Muscle layer of duodenum (tissue), 2 donors: ENCODE data around the gene GMDS.

Experiments used
- H3K27ac ChIP-seq: one replicate; pipeline ENCODE4 v1.7.0; 2013; ENCODE audit warnings: mild to moderate bottlenecking, low read length
- H3K27me3 ChIP-seq: one replicate; pipeline ENCODE4 v1.7.0; 2013; ENCODE audit warnings: low read depth, mild to moderate bottlenecking, control low read depth, low read length
- H3K36me3 ChIP-seq, 2 donors: one replicate each; pipeline ENCODE4 v1.7.0; 2013; ENCODE audit warnings: low read length in 2 of 2, control low read depth in 1 of 2, mild to moderate bottlenecking in 1 of 2; ENCODE audit not compliant: insufficient read depth in 2 of 2, control insufficient read depth in 1 of 2
- H3K4me1 ChIP-seq, 2 donors: one replicate each; pipeline ENCODE4 v1.7.0; 2013; ENCODE audit warnings: low read length in 2 of 2, mild to moderate bottlenecking in 2 of 2, control low read depth in 1 of 2, moderate library complexity in 1 of 2; ENCODE audit not compliant: insufficient read depth in 2 of 2, control insufficient read depth in 1 of 2
- H3K4me3 ChIP-seq, 2 donors: one replicate each; pipeline ENCODE4 v1.7.0; 2013; ENCODE audit warnings: low read length in 2 of 2, low read depth in 1 of 2, mild to moderate bottlenecking in 1 of 2
- H3K9me3 ChIP-seq, 2 donors: one replicate each; pipeline ENCODE4 v1.7.0; 2013; ENCODE audit warnings: low read length in 2 of 2, control low read depth in 1 of 2, mild to moderate bottlenecking in 1 of 2; ENCODE audit not compliant: control insufficient read depth in 1 of 2
- donor health status: healthy.

GMDS gene

DNA sequence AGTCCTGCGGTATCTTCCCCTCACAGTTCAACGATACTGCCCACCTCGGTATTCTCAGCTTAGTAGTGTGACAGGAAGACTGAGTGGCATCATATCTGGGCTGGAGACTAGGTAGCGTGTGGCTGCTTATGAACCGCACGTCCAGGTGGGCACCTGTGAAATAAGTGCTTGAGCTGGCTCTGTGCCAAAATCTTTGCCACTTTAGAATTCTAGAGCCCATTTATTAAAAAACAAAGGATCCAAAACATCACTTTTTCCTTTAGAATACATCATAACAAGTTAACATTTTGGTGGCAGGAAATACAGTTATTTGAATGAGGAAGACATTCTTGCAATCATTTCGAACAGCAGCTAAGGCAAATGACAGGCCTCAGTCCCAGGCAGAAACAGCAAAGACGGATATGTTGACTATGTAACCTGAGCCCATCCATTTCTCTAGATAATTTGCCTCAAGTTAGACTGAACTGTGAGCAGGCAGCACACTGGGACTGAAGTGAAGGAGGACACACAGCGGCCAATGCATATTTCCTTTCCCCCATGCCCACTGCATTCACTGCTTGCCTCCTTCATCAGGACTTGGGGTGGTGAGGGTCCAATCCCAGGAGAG, 136.6 kb downstream of the GMDS start:
- Histone ChIP-seq H3K9me3 (no peaks in the 10 kb centered on the region), H3K36me3 (no peaks in the 10 kb centered on the region), H3K27ac (no peak overlapping the region), H3K4me1 (no peaks in the 10 kb centered on the region), H3K27me3 (no peaks in the 10 kb centered on the region), H3K4me3 (no peak overlapping the region)

DNA sequence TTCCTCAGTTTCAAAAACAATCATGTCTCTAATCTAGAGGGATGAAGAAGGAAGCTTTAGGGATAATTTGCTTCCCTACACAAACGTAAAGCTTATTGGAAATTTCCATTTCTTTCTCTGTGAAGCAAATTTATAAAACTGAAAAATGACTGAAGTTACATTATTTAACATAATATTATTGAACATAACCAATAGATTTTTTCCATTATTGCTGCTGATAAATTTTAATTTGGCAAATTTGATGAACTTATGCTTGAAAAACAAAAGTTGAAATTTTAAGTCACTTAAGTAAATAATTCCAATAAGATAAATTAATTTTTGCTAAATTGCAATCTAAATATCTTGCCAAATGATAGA, 140.9 kb downstream of the GMDS start:
- Histone ChIP-seq H3K27ac (no peak overlapping the region), H3K27me3 (no peaks in the 10 kb centered on the region), H3K4me1 (no peaks in the 10 kb centered on the region), H3K36me3 (no peaks in the 10 kb centered on the region), H3K4me3 (no peak overlapping the region), H3K9me3 (no peaks in the 10 kb centered on the region)

DNA sequence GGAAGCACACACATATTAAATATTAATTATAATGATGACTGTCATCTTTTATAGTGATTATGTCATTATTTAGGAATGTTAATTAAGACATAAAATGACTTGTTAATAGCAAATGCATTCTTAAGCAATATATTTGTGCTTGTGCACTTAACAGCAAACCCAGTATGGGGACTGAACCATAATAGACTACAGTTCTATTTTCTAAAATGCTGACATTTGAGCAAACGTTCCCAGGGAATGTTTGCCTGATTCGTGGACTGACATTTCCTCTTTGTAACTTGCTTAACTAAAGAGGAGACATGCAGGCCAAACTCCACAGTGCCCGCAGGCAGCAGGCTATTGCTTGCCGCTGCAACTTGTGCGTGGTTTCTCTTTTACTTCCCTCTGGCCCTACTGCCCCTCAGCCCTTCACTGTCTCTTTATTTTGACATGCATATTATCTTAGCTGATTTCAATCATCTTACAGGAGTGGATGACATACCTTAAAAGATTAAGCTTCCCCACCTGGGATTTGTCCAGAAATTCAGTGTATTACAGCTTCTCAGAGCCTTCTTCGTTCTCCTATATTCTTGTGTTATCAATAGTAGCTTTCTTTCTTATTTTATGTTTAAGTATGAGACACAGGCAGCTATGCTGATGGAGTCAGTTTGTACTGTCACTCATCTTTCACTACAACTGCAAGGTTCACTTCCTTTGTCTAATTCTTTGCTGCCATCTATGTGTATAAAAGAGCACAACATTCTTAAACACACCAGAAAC, 141.5 kb downstream of the GMDS start:
- H3K27ac ChIP-seq = no peak overlapping the region
- no peaks in the 10 kb centered on the region for H3K9me3 ChIP-seq
- H3K4me1 ChIP-seq = no peaks in the 10 kb centered on the region
- H3K4me3 ChIP-seq = no peak overlapping the region
- no peaks in the 10 kb centered on the region for H3K36me3 ChIP-seq
- H3K27me3 ChIP-seq = no peaks in the 10 kb centered on the region

DNA sequence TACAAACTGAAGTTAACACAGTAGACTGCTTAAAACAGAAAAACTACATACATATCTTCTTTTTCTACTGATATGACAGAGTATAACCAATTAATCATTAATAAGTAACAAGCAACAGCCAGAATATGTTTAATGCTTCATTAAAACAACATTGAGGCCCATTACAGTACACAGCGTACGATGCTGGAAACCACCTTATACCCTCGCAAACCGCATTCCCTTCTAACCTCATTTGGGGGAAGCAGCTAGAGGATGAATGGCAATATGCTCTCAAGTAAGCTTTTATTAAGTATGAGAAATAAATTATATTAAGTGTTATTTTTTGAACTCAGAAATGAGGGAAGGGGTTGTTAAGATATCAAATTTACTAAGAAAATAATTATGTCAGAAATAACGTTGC, 142.4 kb downstream of the GMDS start:
- Histone ChIP-seq H3K27me3 (no peaks in the 10 kb centered on the region), H3K9me3 (no peaks in the 10 kb centered on the region), H3K36me3 (no peaks in the 10 kb centered on the region), H3K4me3 (no peak overlapping the region), H3K4me1 (no peaks in the 10 kb centered on the region), H3K27ac (no peak overlapping the region)

DNA sequence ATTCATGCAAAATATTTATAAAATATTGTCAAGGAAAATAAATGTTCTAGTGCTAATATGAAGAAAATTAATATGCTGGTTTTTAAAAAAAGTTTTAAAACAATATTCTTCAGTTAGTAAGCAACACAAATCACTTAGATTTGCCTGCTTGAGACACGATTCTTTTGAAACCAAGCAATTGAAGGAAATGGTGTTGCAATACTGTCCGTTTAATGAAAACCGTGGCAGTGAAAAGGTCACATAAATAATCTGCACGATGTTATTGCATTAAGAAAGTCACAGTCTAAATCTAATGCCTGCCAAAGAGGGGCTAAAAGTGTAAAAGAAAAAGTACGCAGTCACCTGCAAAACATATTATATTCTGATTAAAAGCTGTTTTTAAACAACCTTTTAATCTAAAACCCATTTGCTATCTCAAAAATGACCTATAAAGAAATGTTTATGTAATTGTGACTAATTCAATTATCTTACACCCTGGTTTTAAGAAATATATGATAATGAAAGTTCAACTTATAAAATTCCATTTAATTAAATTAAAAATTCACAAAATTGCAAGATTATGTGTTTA, 143.0 kb downstream of the GMDS start:
- Histone ChIP-seq H3K4me3 (no peak overlapping the region), H3K27ac (no peak overlapping the region), H3K36me3 (no peaks in the 10 kb centered on the region), H3K27me3 (no peaks in the 10 kb centered on the region), H3K9me3 (no peaks in the 10 kb centered on the region), H3K4me1 (no peaks in the 10 kb centered on the region)

DNA sequence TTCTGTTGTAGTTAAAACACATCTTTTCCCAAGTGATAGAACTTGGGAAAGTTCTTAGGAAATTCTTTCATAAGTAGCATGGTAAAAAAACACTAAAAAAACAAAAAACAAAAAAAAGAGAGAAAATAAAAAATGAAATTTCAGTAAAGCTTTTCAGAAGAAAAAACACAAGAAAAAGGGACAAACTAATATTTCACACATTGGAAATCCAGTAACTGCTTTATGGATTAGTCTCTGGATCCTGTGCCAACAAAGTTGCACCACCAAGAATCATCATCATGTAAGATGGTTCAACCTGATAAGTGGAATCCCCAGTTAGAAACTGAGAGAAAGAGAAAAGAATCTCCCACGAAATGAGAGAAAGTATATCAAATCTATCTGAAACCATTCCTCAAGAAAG, 144.2 kb downstream of the GMDS start:
- no peak overlapping the region for H3K27ac ChIP-seq

DNA sequence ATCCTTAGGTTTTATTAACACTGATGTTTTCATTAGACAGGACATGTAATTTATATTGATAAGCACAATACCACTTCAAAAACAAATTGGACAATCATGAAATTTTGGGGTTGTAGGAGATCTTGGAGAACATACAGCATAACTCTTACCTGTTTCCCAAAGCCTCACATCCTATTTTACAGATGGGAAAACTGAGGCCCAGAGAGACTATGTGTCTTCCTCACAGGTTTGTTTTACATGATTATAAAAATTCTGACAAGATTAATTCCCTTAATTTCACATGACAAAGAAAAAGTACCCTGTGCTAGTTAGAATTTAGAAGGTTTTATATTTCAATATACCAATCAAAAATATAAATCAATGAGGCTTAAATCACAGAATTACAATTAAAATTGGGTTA, 145.5 kb downstream of the GMDS start:
- no peak overlapping the region for H3K4me3 ChIP-seq
- no peaks in the 10 kb centered on the region for H3K36me3 ChIP-seq
- no peaks in the 10 kb centered on the region for H3K9me3 ChIP-seq
- no peaks in the 10 kb centered on the region for H3K4me1 ChIP-seq
- no peaks in the 10 kb centered on the region for H3K27me3 ChIP-seq
- no peak overlapping the region for H3K27ac ChIP-seq

More for the DNA sequence above, 144.2 kb downstream of the GMDS start:
- Histone ChIP-seq H3K27me3 (no peaks in the 10 kb centered on the region), H3K36me3 (no peaks in the 10 kb centered on the region), H3K4me3 (no peak overlapping the region), H3K9me3 (no peaks in the 10 kb centered on the region), H3K4me1 (no peaks in the 10 kb centered on the region)

DNA sequence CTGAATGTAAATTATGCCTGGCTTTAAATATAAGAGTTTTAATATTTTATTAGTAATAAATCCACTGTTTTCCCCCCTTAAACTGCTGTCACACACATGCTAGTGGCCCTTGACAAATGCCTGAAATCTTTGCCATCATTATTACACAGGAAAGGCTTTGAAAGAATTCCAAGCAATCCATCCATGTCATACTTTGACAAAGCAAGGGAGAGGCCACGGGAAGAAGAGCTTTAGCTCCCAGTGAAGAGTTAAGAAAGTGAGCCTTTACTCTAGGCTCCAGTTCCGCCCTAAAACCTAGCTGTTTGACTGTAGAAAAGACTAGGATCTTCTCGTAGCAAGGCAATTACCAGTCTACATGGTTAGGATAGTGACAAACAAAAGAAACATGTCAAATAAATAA, 147.9 kb downstream of the GMDS start:
- no peaks in the 10 kb centered on the region for H3K36me3 ChIP-seq
- H3K9me3 ChIP-seq = no peaks in the 10 kb centered on the region
- no peak overlapping the region for H3K27ac ChIP-seq
- H3K27me3 ChIP-seq = no peaks in the 10 kb centered on the region
- no peaks in the 10 kb centered on the region for H3K4me1 ChIP-seq
- no peak overlapping the region for H3K4me3 ChIP-seq

DNA sequence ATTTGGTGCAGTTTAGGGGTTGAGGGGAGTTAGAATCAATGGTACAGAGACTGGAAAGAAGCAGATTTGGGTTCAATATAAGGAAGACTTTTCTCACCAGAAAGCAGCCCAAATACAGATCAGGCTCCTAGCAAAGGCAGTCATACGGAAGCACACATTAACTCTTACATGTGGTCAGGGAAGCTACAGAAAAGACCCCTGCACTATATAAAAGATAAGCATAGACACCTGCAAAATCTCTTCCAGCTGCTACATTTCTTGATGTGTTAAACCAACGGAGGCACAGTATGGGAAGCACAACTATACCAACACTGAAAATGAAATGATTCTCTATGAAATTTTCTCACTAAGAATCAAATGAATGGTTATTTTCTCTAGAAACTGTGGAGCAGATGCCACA, 150.8 kb downstream of the GMDS start:
- no peak overlapping the region for H3K27ac ChIP-seq
- no peaks in the 10 kb centered on the region for H3K4me1 ChIP-seq
- H3K9me3 ChIP-seq = no peaks in the 10 kb centered on the region
- no peak overlapping the region for H3K4me3 ChIP-seq
- H3K36me3 ChIP-seq = no peaks in the 10 kb centered on the region
- no peaks in the 10 kb centered on the region for H3K27me3 ChIP-seq

DNA sequence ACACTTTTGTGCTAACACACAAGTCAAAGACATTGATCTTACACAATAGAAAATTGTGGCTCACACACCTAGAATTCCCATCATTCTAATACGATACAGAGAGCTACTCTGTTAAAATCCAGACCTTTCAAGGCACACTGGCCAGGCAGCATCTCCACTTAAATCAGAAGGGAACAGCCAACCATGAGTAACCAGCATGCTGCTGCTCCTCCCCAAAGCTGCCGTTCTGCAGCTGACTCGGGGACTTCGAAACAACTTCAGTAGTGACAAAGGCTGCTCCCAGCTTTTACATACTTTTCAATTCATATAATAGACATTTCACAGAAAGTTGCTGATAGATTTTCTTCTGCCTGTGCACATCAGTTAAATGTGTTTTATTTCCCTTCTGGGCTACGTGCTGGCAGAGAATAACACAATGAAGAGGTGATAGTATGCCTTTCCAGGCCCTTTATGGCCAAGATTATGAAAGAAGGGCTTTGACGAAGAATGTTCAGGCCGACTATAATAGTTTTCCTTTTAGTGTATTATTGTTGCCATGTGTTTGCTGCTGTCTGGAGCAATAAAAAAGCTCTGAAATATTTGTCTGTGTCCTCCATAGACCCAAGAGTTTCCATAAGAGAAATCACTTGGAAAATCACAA, 159.0 kb downstream of the GMDS start:
- H3K4me3 ChIP-seq = no peak overlapping the region

DNA sequence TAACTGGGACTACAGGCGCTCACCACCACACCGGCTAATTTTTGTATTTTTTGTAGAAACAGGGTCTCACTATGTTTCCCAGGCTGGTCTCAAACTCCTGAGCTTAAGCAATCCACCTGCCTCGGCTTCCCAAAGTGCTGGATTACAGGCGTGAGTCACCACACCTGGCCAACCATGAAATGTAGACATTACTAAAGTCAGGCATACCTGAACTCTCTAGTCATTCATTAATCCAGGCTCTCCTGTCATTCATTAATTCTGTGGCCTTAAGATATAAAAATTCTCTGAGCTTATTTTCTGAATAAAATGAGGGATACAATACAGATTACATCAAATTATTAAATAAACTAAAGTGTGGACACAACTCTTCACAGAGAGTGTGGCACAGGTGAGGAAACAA, 159.7 kb downstream of the GMDS start:
- H3K27ac ChIP-seq = no peak overlapping the region

More for the DNA sequence above, 159.0 kb downstream of the GMDS start:
- H3K9me3 ChIP-seq = no peaks in the 10 kb centered on the region
- no peaks in the 10 kb centered on the region for H3K27me3 ChIP-seq
- no peak overlapping the region for H3K27ac ChIP-seq
- no peaks in the 10 kb centered on the region for H3K36me3 ChIP-seq
- H3K4me1 ChIP-seq = no peaks in the 10 kb centered on the region

More for the DNA sequence above, 159.7 kb downstream of the GMDS start:
- Histone ChIP-seq H3K9me3 (no peaks in the 10 kb centered on the region), H3K36me3 (no peaks in the 10 kb centered on the region), H3K27me3 (no peaks in the 10 kb centered on the region), H3K4me1 (no peaks in the 10 kb centered on the region), H3K4me3 (no peak overlapping the region)
